Suprapubic skin (tissue), 4 donors: Measurements from ENCODE around the gene ZNF467. TPM values are rescaled to one million over a fixed set of nuclear protein-coding genes. Genes with fewer than 3 reads are reported as not detected.

Experiments used
- DNase-seq, 2 donors: peaks; one replicate each; pipeline ENCODE4 v3.0.0-alpha.2; 2019; ENCODE audit warnings: low spot score in 2 of 2
- H3K27ac ChIP-seq: fragments of 200-600 bp; sonication (generic); one replicate; pipeline ENCODE4 v1.5.1; 2019
- H3K27me3 ChIP-seq: fragments of 200-600 bp; sonication (generic); one replicate; pipeline ENCODE4 v1.5.1; 2019
- H3K36me3 ChIP-seq: fragments of 200-600 bp; sonication (generic); one replicate; pipeline ENCODE4 v1.5.1; 2019
- H3K4me1 ChIP-seq: fragments of 200-600 bp; sonication (generic); one replicate; pipeline ENCODE4 v1.5.1; 2019
- H3K4me3 ChIP-seq: fragments of 200-600 bp; sonication (generic); one replicate; pipeline ENCODE4 v1.5.1; 2019; ENCODE audit warnings: mild to moderate bottlenecking
- H3K9me3 ChIP-seq: fragments of 200-600 bp; sonication (generic); one replicate; pipeline ENCODE4 v1.5.1; 2019
- EP300 ChIP-seq: sonication (generic); formaldehyde crosslinking; IDR thresholded peaks from one replicate; pipeline ENCODE4 v1.6.1; 2017; ENCODE audit warnings: antibody characterized with exemption
- POLR2A ChIP-seq, 2 donors: fragments of 450-650 bp; IDR thresholded peaks; one replicate each; pipeline ENCODE4 v1.6.1; 2017; ENCODE audit warnings: antibody characterized with exemption in 2 of 2, mild to moderate bottlenecking in 2 of 2, moderate library complexity in 2 of 2
- POLR2AphosphoS5 ChIP-seq, 3 donors: sonication (generic); formaldehyde crosslinking; IDR thresholded peaks; one replicate each; pipeline ENCODE4 v1.6.1; 2017; ENCODE audit warnings: antibody characterized with exemption in 3 of 3
- WGBS: methylation state at CpG from one replicate; pipeline ENCODE4 v1.1.5; 2018; 5-methylcytosine and 5-hydroxymethylcytosine counted together
- total RNA-seq, 4 donors: library from RNA; depleted of rRNA; stranded (reverse); fragments of >200 nt; gene quantifications; one replicate each; pipeline ENCODE4 v1.1.0, GENCODE V29; 2016
- TF ChIP-seq, protein P1 (sequence below), 2 donors: fragments of 200-600 bp in 1 of 2; fragments of 450-650 bp in 1 of 2; sonication (generic) in 1 of 2; IDR thresholded peaks; one replicate each; pipeline ENCODE4 v1.5.1; 2016 to 2019; ENCODE audit warnings: antibody characterized with exemption in 2 of 2, mild to moderate bottlenecking in 1 of 2, moderate library complexity in 1 of 2

Gene ZNF467
- total RNA-seq, 4 donors from 2014 or later, result 2.9 to 10.8 (median 4.6) TPM

DNA sequence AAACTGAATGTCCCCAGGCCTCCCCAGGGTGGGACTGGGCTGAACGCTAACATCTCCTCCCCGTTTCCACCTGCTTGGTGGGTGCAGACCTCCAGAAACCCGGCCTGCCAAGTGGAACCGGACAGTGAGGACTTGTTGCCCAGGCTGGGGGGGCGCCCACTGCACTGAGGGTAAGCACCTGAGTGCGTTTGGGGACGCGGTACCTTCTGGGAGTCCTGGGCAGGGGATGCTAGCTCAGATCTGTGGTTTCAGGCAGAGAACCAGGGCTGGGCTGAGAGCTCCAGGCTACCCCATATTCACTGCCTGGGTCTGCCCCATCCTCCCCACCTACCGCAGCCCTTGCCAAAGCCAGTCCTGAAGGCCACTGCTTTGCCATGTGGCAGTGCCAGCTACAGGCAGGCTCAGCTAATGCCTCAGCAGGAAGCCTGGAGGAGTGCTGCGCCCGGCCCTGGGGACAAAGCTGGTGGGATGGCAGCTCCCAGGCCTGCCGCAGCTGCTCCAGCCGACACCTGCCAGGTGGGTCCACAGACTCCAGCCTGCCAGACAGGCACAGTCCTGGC lies 3.5 kb upstream of the ZNF467 start:
- WGBS, result 55% methylated on average over 7 of the region's 13 CpGs
- no peak for DNase-seq
- Histone ChIP-seq H3K27me3 (no peaks in the 10 kb centered on the region), H3K4me1 (peaks cover 30% of the 10 kb centered on the region), H3K4me3 (no peak overlapping the region), H3K27ac (no peak overlapping the region), H3K36me3 (no peaks in the 10 kb centered on the region), H3K9me3 (no peaks in the 10 kb centered on the region)
- TF ChIP-seq, protein P1, sequence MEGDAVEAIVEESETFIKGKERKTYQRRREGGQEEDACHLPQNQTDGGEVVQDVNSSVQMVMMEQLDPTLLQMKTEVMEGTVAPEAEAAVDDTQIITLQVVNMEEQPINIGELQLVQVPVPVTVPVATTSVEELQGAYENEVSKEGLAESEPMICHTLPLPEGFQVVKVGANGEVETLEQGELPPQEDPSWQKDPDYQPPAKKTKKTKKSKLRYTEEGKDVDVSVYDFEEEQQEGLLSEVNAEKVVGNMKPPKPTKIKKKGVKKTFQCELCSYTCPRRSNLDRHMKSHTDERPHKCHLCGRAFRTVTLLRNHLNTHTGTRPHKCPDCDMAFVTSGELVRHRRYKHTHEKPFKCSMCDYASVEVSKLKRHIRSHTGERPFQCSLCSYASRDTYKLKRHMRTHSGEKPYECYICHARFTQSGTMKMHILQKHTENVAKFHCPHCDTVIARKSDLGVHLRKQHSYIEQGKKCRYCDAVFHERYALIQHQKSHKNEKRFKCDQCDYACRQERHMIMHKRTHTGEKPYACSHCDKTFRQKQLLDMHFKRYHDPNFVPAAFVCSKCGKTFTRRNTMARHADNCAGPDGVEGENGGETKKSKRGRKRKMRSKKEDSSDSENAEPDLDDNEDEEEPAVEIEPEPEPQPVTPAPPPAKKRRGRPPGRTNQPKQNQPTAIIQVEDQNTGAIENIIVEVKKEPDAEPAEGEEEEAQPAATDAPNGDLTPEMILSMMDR (IDR thresholded peaks at IDR 0.05), result no peak
- TF ChIP-seq POLR2A (IDR thresholded peaks at IDR 0.05), result no peak
- no peak for TF ChIP-seq POLR2AphosphoS5 (IDR thresholded peaks at IDR 0.05)
- TF ChIP-seq EP300, result no peak

DNA sequence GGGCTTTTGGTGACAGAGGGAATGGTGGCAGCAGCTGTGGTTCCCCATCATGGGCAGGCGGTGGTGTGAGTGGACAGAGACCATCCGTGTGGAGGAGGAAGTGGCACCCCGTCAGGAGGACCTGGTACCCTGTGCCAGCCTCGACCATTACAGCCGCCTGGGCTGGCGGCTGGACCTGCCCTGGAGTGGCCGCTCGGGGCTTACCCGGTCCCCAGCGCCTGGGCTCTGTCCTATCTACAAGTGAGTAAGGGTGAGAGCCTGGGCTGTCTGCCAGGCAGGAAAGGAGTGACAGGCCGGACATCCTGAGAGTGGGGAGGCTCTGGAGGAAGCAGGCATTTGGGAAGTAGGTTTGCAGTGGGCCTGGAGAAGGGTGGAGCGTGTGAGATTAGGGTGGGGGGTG lies 2.9 kb upstream of the ZNF467 start:
- no peaks in the 10 kb centered on the region for H3K36me3 ChIP-seq
- no peak overlapping the region for H3K27ac ChIP-seq
- DNase-seq, result no peak
- no peaks in the 10 kb centered on the region for H3K27me3 ChIP-seq
- no peaks in the 10 kb centered on the region for H3K9me3 ChIP-seq
- 46% methylated on average over 6 of the region's 12 CpGs for WGBS
- H3K4me3 ChIP-seq, result no peak overlapping the region
- no peak for TF ChIP-seq EP300
- TF ChIP-seq POLR2A (IDR thresholded peaks at IDR 0.05), result no peak
- TF ChIP-seq, protein P1 (IDR thresholded peaks at IDR 0.05), result no peak
- no peak for TF ChIP-seq POLR2AphosphoS5 (IDR thresholded peaks at IDR 0.05)
- H3K4me1 ChIP-seq, result peaks cover 33% of the 10 kb centered on the region

DNA sequence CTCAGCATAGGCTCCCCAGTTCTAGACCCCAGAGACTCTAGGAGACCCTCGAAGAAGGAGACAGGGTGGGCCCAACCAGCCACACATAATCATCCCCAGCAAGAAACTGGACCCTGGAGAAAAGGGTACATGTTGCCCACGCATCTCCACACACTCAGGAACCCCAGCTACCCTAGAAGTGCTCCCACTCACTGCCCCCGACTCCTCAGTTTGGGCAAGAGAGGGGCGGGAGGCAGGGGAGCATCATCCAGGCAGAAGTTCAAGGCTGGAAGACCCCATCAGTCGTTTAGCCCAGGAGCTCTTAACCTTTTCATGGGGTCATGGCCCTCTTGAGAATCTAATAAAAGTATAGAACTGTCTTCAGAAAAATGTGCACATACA lies 1.8 kb upstream of the ZNF467 start:
- Histone ChIP-seq H3K9me3 (no peaks in the 10 kb centered on the region), H3K27ac (no peak overlapping the region), H3K4me3 (no peak overlapping the region), H3K4me1 (peaks cover 38% of the 10 kb centered on the region), H3K36me3 (no peaks in the 10 kb centered on the region), H3K27me3 (no peaks in the 10 kb centered on the region)
- WGBS, result 42% methylated on average over 4 of the region's 5 CpGs
- TF ChIP-seq, protein P1 (IDR thresholded peaks at IDR 0.05), result no peak
- TF ChIP-seq POLR2AphosphoS5 (IDR thresholded peaks at IDR 0.05) (no peak), POLR2A (IDR thresholded peaks at IDR 0.05) (no peak), EP300 (no peak)
- DNase-seq, result no peak

DNA sequence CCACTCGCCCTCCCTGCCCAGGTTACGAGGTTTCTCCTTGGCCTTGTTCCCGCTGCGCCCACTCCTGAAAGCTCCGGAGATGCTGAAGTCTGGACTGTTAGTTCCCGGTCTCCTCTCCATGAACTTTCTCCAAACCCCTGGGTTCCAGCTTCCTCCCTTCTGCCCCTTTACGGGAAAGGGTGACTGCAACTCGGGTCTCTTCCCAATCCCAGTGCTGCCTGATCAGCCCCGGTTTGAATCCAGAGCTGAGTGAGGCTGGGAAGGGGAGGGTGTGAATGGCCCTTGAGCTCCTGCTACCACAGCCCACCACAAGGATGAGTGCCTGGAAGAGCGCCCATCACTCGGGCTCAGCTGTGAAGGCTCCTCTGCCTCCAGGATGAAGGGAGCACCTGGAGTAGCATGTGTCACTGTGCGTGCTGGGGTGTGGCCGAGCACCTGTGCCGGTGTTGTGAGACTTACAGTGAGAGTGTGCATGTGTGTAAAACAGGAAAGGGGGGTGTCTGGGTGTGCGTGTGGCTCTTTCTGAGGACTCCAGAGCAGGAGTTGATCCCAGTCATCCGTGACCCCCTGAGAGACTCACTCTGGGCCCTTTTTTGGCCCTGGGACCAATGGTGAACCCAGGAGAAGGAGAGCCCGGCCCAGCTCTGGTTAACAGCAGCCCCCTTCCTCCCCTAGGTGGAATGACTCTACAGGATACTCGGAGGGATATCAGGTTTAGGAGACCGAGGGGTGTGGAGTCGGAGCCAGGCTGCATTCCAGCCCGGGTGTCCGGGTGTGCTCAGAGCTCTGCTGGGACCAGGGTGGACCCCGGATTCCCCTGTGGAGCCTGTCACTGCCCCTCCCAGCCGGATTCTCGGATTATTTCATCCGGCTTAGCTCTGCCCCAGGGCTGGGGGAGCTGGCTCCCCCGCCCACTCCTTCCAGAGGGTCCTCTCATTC lies 1.1 kb upstream of the ZNF467 start:
- TF ChIP-seq POLR2A (IDR thresholded peaks at IDR 0.05) (no peak), POLR2AphosphoS5 (IDR thresholded peaks at IDR 0.05) (no peak), EP300 (no peak)
- TF ChIP-seq, protein P1 (IDR thresholded peaks at IDR 0.05), result no peak
- no peaks in the 10 kb centered on the region for H3K27me3 ChIP-seq
- WGBS, result 21% methylated on average over 13 of the region's 27 CpGs
- H3K36me3 ChIP-seq, result no peaks in the 10 kb centered on the region
- peaks cover 38% of the 10 kb centered on the region for H3K4me1 ChIP-seq
- peak overlapping the region; percentile 77 for H3K4me3 ChIP-seq
- no peaks in the 10 kb centered on the region for H3K9me3 ChIP-seq
- no peak for DNase-seq
- H3K27ac ChIP-seq, result no peak overlapping the region

DNA sequence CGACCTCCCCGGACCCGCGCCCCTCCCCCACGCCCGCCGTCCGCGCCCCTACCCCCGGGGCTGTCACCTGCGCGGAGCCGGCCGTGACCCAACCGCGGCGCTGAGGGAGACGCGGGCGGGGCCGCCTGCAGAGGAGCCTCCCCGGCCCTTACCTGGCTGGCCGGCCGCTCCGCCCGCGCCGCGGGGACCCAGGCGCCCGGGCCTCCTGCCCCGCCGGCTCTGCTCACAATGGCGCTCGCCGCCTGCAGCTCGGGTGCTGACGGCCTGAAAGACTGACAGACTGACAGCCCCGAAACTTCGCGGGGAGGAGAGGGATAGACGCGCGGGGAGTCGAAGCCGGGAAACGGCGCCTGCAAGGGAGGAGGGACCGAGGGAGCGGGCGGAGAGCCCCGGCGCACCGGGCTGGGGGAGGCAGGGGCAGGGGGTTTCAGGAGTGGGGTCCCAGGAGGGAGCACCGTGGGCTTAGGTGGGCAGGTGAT lies 393 bp downstream of the ZNF467 start:
- Histone ChIP-seq H3K4me1 (peaks cover 38% of the 10 kb centered on the region), H3K27me3 (no peaks in the 10 kb centered on the region), H3K36me3 (no peaks in the 10 kb centered on the region), H3K4me3 (peak overlapping the region; percentile 77), H3K9me3 (no peaks in the 10 kb centered on the region), H3K27ac (peak overlapping the region; percentile 30)
- no peak for DNase-seq
- TF ChIP-seq EP300, result no peak
- TF ChIP-seq, protein P1 (IDR thresholded peaks at IDR 0.05), result no peak
- no peak for TF ChIP-seq POLR2AphosphoS5 (IDR thresholded peaks at IDR 0.05)
- no peak for TF ChIP-seq POLR2A (IDR thresholded peaks at IDR 0.05)
- 2% methylated on average over 7 of the region's 55 CpGs for WGBS
